Lower leg skin (tissue), 4 donors: Measurements from ENCODE around the gene SURF2. TPM values are rescaled to one million over a fixed set of nuclear protein-coding genes. Genes with fewer than 3 reads are reported as not detected.

Experiments used
- DNase-seq, 2 donors: peaks; one replicate each; pipeline ENCODE4 v3.0.0-alpha.2; 2019; ENCODE audit warnings: low spot score in 2 of 2
- H3K4me3 ChIP-seq: fragments of 200-600 bp; sonication (generic); 2 replicates; pipeline ENCODE4 v1.5.1; 2017; ENCODE audit warnings: mild to moderate bottlenecking, low read depth; ENCODE audit not compliant: poor library complexity, severe bottlenecking
- POLR2A ChIP-seq, 2 donors: fragments of 450-650 bp; IDR thresholded peaks; one replicate each; pipeline ENCODE4 v1.6.1; 2016 to 2017; ENCODE audit warnings: antibody characterized with exemption in 2 of 2, mild to moderate bottlenecking in 1 of 2, moderate library complexity in 1 of 2
- WGBS, 2 donors: methylation state at CpG; one replicate each; pipeline ENCODE4 v1.1.5; 2018; 5-methylcytosine and 5-hydroxymethylcytosine counted together
- intact Hi-C: fragments of 100-400 bp; cut with DNase I; formaldehyde crosslinking; loops from one replicate; pipeline ENCODE4 v1.15.0; 2023; ENCODE audit warnings: low total_unique reads
- total RNA-seq, 4 donors: library from RNA; depleted of rRNA; stranded (reverse); fragments of >200 nt; gene quantifications; one replicate each; pipeline ENCODE4 v1.1.0, GENCODE V29; 2016
- TF ChIP-seq, protein P1 (sequence below), 3 donors: fragments of 450-650 bp; IDR thresholded peaks; one replicate each; pipeline ENCODE4 v1.5.1; 2016; ENCODE audit warnings: antibody characterized with exemption in 3 of 3, mild to moderate bottlenecking in 3 of 3, moderate library complexity in 2 of 3

SURF2 gene
- total RNA-seq, 4 donors from 2014 or later: 31.2 to 40.7 (median 35.4) TPM

- DNase-seq: no peak
- 77 to 84% methylated on average over 10 to 13 of the region's 13 CpGs for WGBS, 2 donors
- TF ChIP-seq, protein P1, sequence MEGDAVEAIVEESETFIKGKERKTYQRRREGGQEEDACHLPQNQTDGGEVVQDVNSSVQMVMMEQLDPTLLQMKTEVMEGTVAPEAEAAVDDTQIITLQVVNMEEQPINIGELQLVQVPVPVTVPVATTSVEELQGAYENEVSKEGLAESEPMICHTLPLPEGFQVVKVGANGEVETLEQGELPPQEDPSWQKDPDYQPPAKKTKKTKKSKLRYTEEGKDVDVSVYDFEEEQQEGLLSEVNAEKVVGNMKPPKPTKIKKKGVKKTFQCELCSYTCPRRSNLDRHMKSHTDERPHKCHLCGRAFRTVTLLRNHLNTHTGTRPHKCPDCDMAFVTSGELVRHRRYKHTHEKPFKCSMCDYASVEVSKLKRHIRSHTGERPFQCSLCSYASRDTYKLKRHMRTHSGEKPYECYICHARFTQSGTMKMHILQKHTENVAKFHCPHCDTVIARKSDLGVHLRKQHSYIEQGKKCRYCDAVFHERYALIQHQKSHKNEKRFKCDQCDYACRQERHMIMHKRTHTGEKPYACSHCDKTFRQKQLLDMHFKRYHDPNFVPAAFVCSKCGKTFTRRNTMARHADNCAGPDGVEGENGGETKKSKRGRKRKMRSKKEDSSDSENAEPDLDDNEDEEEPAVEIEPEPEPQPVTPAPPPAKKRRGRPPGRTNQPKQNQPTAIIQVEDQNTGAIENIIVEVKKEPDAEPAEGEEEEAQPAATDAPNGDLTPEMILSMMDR (IDR thresholded peaks at IDR 0.05): no peak
- no peak for TF ChIP-seq POLR2A (IDR thresholded peaks at IDR 0.05)
- intact Hi-C loops: no loop called here
- no peak overlapping the region for H3K4me3 ChIP-seq
Measured at GRCh38 chr9:133340916-133341315, 15.4 kb upstream of the SURF2 start.

DNA sequence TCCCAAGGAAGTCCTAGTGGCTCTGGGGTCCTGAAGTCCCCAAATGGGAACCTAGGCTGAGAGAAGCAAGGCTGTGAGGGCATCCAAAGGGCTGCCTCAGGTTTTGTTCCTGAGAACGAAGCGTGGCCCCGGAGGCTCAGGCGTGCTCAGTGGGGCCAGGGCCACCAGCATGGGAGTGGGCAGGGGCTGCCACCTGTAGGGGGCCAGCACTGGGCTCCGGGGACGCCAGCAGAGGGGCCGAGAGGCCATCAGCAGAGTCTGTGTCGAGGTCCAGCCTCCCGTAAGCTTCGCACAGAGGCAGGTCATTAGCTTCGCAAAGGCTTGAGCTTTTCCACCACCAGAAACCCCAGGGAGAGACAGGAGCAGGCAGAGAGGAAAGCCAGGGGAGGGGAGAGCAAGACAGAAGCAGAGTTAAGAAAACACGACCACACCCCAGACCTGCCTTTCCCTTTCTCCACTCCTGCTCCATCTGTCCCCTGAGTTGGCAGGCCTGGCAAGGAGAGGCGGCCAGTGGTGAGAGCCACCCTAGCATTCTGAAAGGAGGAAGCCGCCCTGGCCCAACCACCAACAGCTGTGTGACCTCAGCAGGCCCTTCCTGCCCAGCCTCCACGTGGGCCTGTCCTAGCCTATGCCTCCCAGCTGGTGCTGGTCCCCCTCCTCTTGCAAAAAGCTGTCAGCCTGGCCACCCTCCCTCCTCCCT is 14.8 kb upstream of the SURF2 start:
- intact Hi-C loops: no loop called here
- 83 to 85% methylated on average over 13 to 15 of the region's 15 CpGs for WGBS, 2 donors
- no peak for TF ChIP-seq POLR2A (IDR thresholded peaks at IDR 0.05)
- TF ChIP-seq, protein P1 (IDR thresholded peaks at IDR 0.05): no peak
- no peak overlapping the region for H3K4me3 ChIP-seq
- DNase-seq: peak; percentile 46 to 91

- TF ChIP-seq, protein P1 (IDR thresholded peaks at IDR 0.05): no peak
- no peak for TF ChIP-seq POLR2A (IDR thresholded peaks at IDR 0.05)
- DNase-seq: no peak
- intact Hi-C loops: no loop called here
- H3K4me3 ChIP-seq: no peak overlapping the region
- WGBS, 2 donors: 65 to 81% methylated on average over 9 of the region's 12 CpGs
Measured at GRCh38 chr9:133342069-133342406, 14.3 kb upstream of the SURF2 start.

GRCh38 chr9:133342570-133342969 is 13.8 kb upstream of the SURF2 start:
- WGBS, 2 donors: 80 to 81% methylated on average over 11 of the region's 11 CpGs
- no peak for TF ChIP-seq POLR2A (IDR thresholded peaks at IDR 0.05)
- TF ChIP-seq, protein P1 (IDR thresholded peaks at IDR 0.05): no peak
- DNase-seq: no peak
- intact Hi-C loops: no loop called here
- H3K4me3 ChIP-seq: no peak overlapping the region

GRCh38 chr9:133344071-133344470 is 12.3 kb upstream of the SURF2 start:
- H3K4me3 ChIP-seq: no peak overlapping the region
- WGBS, 2 donors: 93 to 96% methylated on average over 15 to 19 of the region's 19 CpGs
- intact Hi-C loops: no loop called here
- TF ChIP-seq, protein P1 (IDR thresholded peaks at IDR 0.05): no peak
- DNase-seq: no peak

DNA sequence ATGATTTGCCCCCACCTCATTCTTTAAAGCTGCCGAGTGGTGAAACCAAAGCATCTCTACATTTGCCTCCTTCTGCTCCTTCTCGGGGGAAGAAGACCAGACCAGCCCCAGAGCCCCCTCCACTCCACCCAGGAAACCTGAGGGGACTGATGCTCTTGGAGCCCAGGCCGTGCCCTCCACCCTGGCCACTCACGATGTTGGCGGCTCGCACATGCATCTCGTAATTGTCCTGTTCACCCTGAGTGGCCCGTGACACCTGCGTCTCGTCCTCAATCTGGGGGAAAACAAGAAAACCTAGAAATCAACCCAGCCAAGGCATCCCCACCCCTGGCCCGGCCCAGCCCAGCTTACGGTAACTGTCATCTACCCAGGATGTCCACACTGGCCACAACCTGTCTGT is 11.4 kb upstream of the SURF2 start:
- TF ChIP-seq, protein P1 (IDR thresholded peaks at IDR 0.05): no peak
- TF ChIP-seq POLR2A (IDR thresholded peaks at IDR 0.05): no peak

More for the DNA sequence above, 11.4 kb upstream of the SURF2 start:
- no peak for DNase-seq
- H3K4me3 ChIP-seq: no peak overlapping the region
- 91% methylated on average over 12 of the region's 12 CpGs for WGBS, 2 donors
- intact Hi-C loops: no loop called here
